ENCODE data around the gene SOCS2.

GRCh38 chr12:93571365-93571924 is 1.0 kb upstream of the SOCS2 start:
- TF ChIP-seq ZNF274 (IDR thresholded peaks at IDR 0.05; ENCODE audit: low read depth, low read length) = no peak
- no peak for TF ChIP-seq SUZ12 (IDR thresholded peaks at IDR 0.05; ENCODE audit: extremely low read depth, insufficient read depth, insufficient read length)
